Right lobe of liver (tissue), 4 donors: Measurements from ENCODE around the gene PCDHGC3.

ENCODE experiments used
- CTCF ChIP-seq, 4 donors: fragments of 200-600 bp in 3 of 4; fragments of 450-650 bp in 1 of 4; IDR thresholded peaks; one replicate each; pipeline versions ENCODE4 v1.5.1 to v1.8.0; 2016 to 2022; ENCODE audit warnings: antibody characterized with exemption in 4 of 4, mild to moderate bottlenecking in 2 of 4
- POLR2A ChIP-seq: fragments of 450-650 bp; IDR thresholded peaks from one replicate; pipeline ENCODE4 v1.6.1; 2017; ENCODE audit warnings: antibody characterized with exemption, mild to moderate bottlenecking
- donor health status: DM: no; HTN: no; CAD: no.
- donor health status: DM: no; HTN: no; CAD: no.
- donor health status: DM: no; HTN: yes; CAD: no.

DNA sequence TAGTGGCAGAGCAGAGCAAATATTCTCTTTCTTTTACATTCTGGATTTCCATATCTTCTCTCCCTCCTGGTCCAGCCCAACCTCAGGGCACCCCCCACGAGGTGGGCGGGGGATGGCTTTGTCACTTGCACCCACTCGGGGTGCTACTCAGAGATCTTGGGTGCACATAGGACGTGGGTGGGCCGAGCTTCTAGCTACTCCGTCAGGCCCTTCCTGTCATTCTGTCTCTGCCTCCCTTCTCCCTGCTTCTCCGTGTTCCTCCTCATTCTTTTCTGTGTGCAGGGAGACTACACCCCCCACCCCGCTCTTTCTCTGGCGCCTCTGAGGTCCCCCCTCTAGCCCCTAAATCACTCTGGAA, 32.7 kb downstream of the PCDHGC3 start:
- TF ChIP-seq CTCF (IDR thresholded peaks at IDR 0.05): no peak
- no peak for TF ChIP-seq POLR2A
